ENCODE measurements around the gene SPRR4.

- TF ChIP-seq CTCF (IDR thresholded peaks at IDR 0.05; ENCODE audit: low read length), result no peak
- TF ChIP-seq EZH2 (IDR thresholded peaks at IDR 0.05; ENCODE audit: borderline replicate concordance, low read length), result no peak
Observed at GRCh38 chr1:152977614-152978013, 7.2 kb downstream of the SPRR4 start.

Measured in OCI-LY1 (cell line).